ENCODE measurements around the gene GXYLT2.

GXYLT2 gene

GRCh38 chr3:73024836-73025235 lies 137.0 kb downstream of the GXYLT2 start:
- peaks cover 3% of the 10 kb centered on the region; the same call in 1 of the 2 replicates for H3K36me3 ChIP-seq (ENCODE audit: low read depth)
- peaks cover 23% of the 10 kb centered on the region for H3K4me1 ChIP-seq (ENCODE audit: insufficient read depth, poor library complexity, severe bottlenecking)
- no peaks in the 10 kb centered on the region for H3K9me3 ChIP-seq (ENCODE audit: severe bottlenecking)
- H3K27me3 ChIP-seq (ENCODE audit: insufficient read depth, poor library complexity, severe bottlenecking) = no peaks in the 10 kb centered on the region
- DNase-seq (ENCODE audit: low spot score) (no peak), ATAC-seq (ENCODE audit: low read depth) (0 out of 3 replicates have a peak, but pooled peaks have one; percentile 12)
- H3K27ac ChIP-seq (ENCODE audit: poor library complexity, severe bottlenecking) = no peak overlapping the region
- H3K4me3 ChIP-seq (ENCODE audit: severe bottlenecking) = no peak overlapping the region
- no peak for TF ChIP-seq CTCF (IDR thresholded peaks at IDR 0.05; ENCODE audit: poor library complexity, severe bottlenecking)

- H3K27me3 ChIP-seq (ENCODE audit: insufficient read depth, poor library complexity, severe bottlenecking) = no peaks in the 10 kb centered on the region
- no peak for ATAC-seq (ENCODE audit: low read depth)
- H3K9me3 ChIP-seq (ENCODE audit: severe bottlenecking) = no peaks in the 10 kb centered on the region
- DNase-seq (ENCODE audit: low spot score) = no peak
- H3K36me3 ChIP-seq (ENCODE audit: low read depth) = peaks cover 3% of the 10 kb centered on the region; the same call in 1 of the 2 replicates
- no peak overlapping the region for H3K27ac ChIP-seq (ENCODE audit: poor library complexity, severe bottlenecking)
- TF ChIP-seq CTCF (IDR thresholded peaks at IDR 0.05; ENCODE audit: poor library complexity, severe bottlenecking) = no peak
- no peak overlapping the region for H3K4me3 ChIP-seq (ENCODE audit: severe bottlenecking)
- peaks cover 23% of the 10 kb centered on the region for H3K4me1 ChIP-seq (ENCODE audit: insufficient read depth, poor library complexity, severe bottlenecking)
Observed at GRCh38 chr3:73026111-73026759, 138.4 kb downstream of the GXYLT2 start.
